HG03097 (cell line): ENCODE results near the gene GLG1.

Experiments used
- ATAC-seq: cut with Tn5 transposase; IDR thresholded peaks from one replicate; pipeline ENCODE4 v1.9.1; 2021; ENCODE audit not compliant: unreplicated experiment, low FRiP score

The GLG1 gene

GRCh38 chr16:74485916-74486315, 121.0 kb downstream of the GLG1 start:
- no peak for ATAC-seq

DNA sequence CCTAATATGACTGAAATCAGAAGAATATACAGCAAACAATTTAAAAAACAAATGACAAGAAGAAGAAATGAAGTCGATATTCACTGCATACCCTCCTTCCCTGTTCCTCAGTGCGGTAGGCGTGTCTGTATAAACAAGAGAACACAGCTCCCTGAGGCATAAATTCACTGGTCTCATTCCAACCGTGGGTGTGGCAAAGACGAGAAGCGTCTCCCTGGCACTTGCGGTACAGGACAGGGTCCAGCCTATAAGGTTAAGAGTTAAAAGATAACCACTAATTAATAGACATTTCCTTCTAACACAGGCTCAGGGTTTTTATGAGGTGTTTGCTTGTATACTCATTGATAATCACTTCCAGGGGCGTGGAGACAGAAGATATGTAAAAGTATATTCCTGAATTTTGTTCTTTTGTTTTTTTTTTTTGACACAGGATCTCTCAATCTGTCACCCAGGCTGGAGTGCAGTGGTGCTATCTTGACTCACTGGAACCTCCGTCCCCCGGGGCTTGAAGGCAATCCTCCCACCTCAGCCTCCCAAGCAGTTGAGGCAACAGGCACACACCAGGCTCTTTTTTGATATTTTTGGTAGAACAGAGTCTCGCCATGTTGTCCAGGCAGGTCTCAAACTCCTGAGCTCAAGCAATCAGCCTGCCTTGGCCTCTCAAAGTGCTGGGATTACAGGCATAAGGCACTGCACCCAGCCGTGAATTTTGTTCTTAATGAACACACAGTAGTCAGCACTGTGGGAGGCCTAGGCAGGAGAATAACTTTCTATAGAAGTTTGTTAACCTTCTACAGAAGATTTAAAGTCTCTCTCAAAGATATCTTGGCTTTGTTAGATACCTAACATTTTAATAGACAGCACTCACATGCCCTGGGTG, 126.5 kb downstream of the GLG1 start:
- ATAC-seq = no peak

DNA sequence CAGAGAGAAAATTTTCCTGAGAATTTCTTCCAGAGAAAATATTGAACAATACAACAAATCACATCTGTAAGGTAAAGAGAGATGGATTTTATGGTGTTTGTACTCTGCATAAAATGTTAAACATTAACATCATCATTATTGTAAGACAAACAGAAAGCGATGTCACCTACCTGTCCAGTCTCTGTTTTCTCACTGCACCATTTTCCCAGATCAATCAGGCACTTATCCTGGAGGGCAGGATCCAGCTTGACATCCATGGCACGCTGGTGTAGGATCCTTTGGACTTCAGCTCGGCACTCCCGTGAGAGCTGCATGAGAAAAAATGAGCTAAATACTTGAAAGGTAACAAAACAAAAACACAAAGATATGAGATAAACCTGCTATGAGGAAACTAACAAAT, 129.7 kb downstream of the GLG1 start:
- no peak for ATAC-seq

DNA sequence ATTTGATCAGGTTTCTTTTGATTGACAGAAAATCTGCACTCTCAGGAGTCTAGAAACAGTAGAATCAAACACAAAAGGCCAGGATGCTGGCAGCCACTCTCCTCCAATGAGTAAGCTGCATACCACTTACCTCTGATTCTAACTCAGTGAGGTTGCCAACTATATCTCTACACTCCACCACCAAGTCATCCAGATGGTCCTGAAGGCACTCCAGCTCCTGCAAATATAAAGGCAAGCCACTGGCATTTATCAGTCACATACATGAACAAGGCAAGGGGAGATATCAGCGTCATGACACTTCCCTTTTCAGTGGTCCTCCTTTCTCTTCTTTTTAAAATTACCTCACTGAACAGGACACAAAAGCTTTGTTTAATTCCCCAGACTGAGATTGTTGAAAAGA, 132.5 kb downstream of the GLG1 start:
- no peak for ATAC-seq

GRCh38 chr16:74472540-74472939, 134.4 kb downstream of the GLG1 start:
- ATAC-seq = no peak

GRCh38 chr16:74472010-74472409, 134.9 kb downstream of the GLG1 start:
- no peak for ATAC-seq

GRCh38 chr16:74469946-74470478, 136.9 kb downstream of the GLG1 start:
- ATAC-seq = no peak

DNA sequence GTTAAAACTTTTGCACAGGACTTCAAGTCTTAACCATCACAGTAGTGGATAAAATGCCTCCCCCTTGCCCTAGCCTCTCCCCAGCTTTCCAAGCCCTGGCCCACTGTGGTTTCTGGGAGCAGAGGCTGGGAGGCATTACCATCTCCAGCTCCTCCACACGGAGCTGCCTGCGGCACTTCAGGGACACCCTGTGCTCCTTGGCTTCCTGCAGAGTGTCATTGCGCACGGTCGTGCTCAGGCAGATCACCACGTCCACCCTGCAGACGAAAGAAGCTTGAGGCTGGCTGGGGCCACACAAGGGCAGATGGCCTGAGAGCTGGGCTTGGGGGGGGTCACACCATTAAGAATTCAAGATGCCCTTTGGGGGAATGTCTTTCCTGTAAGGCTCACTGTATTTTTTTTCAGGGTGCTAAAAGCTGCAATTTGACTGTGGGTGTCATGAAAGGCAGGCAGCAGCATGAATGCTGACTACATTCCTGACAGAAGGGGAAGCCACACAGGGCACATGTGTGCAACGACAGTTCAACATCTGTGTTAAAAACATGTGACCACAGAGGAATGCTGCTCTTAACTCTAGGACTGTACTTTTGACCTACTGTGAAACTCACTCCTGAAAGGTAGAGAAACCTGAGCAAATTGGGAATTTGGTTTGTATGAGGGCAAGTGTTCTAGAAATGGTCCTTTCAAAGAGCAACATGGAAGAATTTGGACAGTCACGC, 137.9 kb downstream of the GLG1 start:
- no peak for ATAC-seq

- ATAC-seq = no peak
Observed at GRCh38 chr16:74466872-74467271, 140.0 kb downstream of the GLG1 start.

DNA sequence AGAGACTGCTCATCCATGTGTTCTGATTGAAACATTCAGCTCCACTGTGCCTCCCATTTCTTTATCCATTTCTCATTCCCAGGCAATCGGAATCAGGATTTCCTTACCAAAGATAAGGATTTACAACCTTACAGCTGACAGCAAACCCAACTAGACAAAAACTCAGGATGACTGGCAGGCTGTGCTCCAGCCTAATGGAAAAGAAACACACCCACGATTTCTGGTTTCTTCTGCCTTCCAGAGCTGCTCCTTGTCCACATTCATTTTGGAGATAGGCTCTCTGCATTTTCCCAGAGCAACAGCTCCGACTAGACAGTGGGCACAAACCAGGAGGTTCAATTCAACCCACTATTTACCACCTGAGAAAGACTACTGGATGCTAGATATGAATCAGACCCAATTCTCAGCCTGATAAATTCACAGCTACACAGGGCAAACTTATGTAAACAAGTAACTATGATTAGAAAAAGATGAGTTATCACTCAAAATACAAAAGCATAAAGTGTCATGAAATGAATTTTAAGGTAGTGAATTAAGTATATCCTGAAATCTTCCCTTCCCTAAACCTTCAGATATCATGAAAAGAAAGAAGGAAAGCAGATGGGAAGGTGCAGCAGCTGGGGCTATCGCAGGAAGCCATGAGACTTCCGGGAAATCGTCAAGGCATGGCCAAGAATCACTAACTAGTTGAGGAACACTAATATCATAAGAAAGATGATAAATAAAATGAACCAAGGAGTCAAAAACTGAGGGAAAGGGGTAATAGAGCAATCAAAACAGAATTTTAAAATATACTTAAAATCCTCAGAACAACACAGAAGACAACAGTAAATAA, 140.8 kb downstream of the GLG1 start:
- no peak for ATAC-seq

- no peak for ATAC-seq
Observed at GRCh38 chr16:74465281-74465680, 141.6 kb downstream of the GLG1 start.

DNA sequence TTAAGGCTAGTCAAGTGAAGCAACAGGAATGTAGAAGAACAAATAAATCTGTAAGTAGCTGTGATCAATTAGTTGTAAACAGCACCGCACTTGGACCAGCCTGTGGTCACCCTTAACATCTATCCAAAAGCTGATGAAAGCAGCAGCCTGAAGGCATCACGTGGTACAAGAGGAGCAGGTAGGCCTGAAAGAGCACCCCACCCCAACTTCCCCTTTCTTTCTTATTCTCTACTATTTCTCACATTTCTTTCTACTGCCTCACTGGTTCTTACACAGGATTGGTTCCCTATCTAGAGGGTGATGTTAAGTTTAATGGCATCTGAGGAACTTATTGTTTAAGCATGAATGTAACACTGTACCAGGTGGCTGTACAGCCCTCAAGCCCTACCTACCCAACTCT, 143.0 kb downstream of the GLG1 start:
- no peak for ATAC-seq

GRCh38 chr16:74462361-74462760, 144.6 kb downstream of the GLG1 start:
- no peak for ATAC-seq

DNA sequence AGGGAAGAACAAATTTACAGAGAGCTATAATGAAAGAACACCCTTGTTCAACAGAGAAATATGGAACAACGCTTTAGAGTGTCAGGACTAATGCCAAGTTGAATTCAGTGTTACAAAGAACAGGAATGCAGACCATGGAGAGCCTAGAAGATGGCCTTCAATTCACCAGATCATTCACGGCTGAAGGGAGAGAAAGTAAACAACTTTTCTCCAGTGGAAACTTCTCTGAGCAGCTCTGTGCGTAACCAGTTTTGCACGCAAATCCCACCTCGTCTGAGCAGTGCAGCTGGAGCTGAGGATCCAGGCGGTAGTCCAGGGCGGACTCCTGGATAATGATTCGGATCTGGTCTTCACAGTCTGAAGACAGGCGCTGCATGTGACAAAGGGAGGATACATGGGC, 145.1 kb downstream of the GLG1 start:
- no peak for ATAC-seq

GRCh38 chr16:74460542-74460941, 146.4 kb downstream of the GLG1 start:
- ATAC-seq = no peak

- ATAC-seq = no peak
Observed at GRCh38 chr16:74456290-74456625, 150.7 kb downstream of the GLG1 start.

DNA sequence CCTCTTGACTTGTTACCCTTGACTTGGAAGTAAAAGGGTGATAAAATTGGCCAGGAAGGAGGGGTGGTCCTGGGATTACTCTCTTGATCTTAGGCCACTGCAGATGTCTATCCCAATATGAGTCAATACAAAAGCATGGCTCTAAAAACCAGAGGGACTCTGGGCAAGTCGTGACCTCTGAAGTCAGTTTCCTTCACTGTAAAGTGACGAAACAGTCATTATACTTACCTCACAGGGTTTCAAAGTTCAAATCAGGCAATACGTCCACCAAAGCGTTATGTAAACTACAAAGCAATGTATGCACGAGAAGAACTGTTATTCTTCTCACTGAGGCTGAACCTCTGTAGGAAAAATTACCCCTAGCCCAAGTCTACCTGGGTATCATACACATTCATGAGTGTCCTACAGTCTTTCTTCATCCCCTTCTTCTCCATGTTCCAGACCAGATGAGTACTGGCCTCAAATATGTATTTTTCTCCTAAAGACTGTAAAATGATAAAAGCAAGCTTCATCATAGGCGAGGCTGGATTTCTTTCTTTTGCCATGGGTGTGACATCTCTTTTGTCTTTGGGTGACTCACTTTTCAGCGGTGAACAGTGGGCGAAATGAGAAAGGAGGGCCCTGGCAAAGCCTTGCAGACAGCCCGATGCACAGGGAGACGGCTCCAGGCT, 151.2 kb downstream of the GLG1 start:
- ATAC-seq = no peak

DNA sequence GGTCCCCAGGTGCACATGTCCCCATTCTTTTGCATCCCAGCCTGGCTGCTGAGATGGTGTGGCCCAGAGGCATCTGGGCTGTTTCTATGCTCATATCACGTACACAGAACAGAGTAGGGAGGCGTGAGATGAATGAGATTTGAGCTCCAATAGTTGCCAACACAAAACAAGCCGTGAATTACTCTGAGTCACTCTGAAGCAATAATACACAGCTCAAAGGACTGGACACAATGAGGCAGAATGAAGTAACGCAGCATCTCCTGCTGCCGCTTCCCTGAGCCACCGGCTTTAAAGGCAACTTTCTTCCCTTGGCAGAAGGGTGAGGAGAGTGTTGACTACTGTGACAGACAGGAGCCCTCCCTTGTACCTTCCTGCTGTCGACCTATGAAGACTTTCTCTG, 151.7 kb downstream of the GLG1 start:
- ATAC-seq = no peak

GRCh38 chr16:74451951-74452758, 154.8 kb downstream of the GLG1 start:
- ATAC-seq = peak; percentile 61
